GM10266 (cell line): Measurements from ENCODE around the gene GOLGA1.
"Not testable (repeated sequence)": the region's sequence is repeated elsewhere in the genome, so short reads cannot be mapped to it uniquely, and the experiment has no call there.

Experiments used
- DNase-seq: peaks from one replicate; pipeline ENCODE4 v3.0.0; 2012; ENCODE audit errors: extremely low spot score
- CTCF ChIP-seq: IDR thresholded peaks from 2 replicates; pipeline ENCODE4 v1.5.1; 2012; ENCODE audit warnings: mild to moderate bottlenecking, low read depth; ENCODE audit not compliant: control insufficient read depth, insufficient read depth; ENCODE audit errors: missing control alignments

The GOLGA1 gene

GRCh38 chr9:124969401-124969800 lies 28.5 kb upstream of the GOLGA1 start:
- TF ChIP-seq CTCF, result no peak
- DNase-seq, result no peak

DNA sequence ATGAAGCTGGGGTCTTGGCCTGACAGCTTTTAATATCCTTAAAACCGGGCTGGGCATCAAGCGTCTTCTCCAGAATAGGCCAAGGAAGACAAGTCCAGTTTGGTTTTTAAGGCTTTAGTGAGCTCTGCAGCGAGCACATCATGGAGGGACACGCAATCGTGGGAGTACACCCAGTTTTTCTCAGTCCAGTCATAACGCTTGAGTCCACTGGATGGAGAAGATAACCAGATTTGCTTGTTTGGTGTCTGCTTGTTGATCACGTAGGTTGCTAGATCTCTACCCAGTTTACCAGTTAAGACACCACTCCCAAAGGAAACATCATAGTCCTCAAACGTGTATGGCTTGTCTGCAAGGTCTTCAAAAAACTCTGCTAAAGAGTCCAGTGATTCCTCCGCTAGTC lies 27.4 kb upstream of the GOLGA1 start:
- no peak for DNase-seq
- TF ChIP-seq CTCF, result no peak

DNA sequence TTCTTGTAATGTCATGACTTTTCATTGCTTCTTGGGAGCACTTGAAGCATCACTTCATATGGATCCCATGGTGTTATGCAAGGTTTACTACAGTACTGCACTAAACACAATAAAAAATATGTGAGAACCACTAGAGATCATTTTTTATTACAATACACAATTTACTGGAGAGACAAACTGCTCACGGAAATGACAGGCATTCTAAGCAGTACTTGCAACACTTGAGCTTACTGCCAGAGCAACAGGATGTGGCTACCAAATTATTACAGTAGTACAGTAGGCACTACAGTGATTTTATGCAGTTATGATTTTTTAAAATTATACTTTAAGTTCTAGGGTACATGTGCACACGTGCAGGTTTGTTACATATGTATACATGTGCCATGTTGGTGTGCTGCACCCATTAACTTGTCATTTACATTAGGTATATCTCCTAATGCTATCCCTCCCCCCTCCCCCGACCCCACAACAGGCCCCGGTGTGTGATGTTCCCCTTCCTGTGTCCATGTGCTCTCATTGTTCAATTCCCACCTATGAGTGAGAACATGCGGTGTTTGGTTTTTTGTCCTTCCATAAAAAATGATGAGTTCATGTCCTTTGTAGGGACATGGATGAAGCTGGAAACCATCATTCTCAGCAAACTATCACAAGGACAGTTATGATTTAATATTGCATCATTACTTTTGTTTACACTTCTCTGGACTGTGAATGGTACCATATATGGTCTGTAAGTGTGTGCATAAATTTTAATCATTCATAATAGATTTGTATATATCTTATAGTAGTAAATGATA lies 25.1 kb upstream of the GOLGA1 start:
- not testable (repeated sequence) for DNase-seq

GRCh38 chr9:124964604-124965003 lies 23.7 kb upstream of the GOLGA1 start:
- TF ChIP-seq CTCF, result no peak
- no peak for DNase-seq

- no peak for DNase-seq
Observed at GRCh38 chr9:124964056-124964455, 23.2 kb upstream of the GOLGA1 start.

DNA sequence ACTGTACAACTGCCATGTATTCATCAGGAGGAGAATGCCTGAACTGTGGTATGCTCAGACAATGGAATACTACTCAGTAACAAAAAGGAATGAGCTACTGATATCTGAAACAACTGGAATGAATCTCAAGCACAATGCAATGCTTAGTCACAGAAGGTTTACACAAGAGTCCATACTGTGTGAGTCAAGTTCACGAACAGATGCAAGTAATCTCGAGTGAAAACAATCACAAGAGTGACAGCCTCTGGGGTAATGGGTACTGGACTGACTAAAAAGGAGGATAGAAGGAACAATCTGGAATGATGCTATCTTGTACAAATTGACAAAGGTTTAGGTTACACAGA lies 19.5 kb upstream of the GOLGA1 start:
- no peak for TF ChIP-seq CTCF
- DNase-seq, result no peak

More at GRCh38 chr9:124964056-124964455, 23.2 kb upstream of the GOLGA1 start:
- TF ChIP-seq CTCF, result no peak

- DNase-seq, result not testable (repeated sequence)
Observed at GRCh38 chr9:124959671-124960408, 19.0 kb upstream of the GOLGA1 start.

DNA sequence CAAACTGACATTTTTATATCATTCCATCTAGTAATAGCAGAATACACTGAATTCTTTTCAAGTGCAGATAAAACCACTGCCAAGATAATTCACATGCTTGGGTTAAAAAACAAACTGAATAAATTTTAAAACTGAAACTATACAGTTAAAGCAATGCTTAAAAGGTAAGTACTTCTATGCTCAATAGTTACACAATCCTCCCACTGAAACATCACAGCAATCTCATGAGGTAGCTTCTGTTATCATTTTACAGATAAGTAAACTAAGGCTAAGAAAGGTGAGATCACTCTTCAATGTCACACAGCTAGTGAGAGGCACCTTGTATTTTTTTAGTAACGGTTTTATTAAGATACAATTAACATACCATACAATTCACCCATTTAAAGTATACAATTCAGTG lies 13.4 kb upstream of the GOLGA1 start:
- DNase-seq, result no peak
- no peak for TF ChIP-seq CTCF
